Coronary artery (tissue), 2 donors: ENCODE measurements around the gene DOC2B.
"Not testable (repeated sequence)": the region's sequence is repeated elsewhere in the genome, so short reads cannot be mapped to it uniquely, and the experiment has no call there.

Source experiments
- DNase-seq: peaks from one replicate; pipeline ENCODE4 v3.0.0-alpha.2; 2017; ENCODE audit warnings: low spot score
- H3K27ac ChIP-seq, 2 donors: fragments of 200-600 bp; sonication (generic); one replicate each; pipeline ENCODE4 v1.5.1; 2016 to 2019
- H3K4me3 ChIP-seq: fragments of 200-600 bp; sonication (generic); 2 replicates; pipeline ENCODE4 v1.5.1; 2016; ENCODE audit warnings: mild to moderate bottlenecking, moderate library complexity
- TF ChIP-seq, protein P1 (sequence below): fragments of 200-600 bp; sonication (generic); IDR thresholded peaks from one replicate; pipeline ENCODE4 v1.5.1; 2019; ENCODE audit warnings: antibody characterized with exemption

DOC2B gene

DNA sequence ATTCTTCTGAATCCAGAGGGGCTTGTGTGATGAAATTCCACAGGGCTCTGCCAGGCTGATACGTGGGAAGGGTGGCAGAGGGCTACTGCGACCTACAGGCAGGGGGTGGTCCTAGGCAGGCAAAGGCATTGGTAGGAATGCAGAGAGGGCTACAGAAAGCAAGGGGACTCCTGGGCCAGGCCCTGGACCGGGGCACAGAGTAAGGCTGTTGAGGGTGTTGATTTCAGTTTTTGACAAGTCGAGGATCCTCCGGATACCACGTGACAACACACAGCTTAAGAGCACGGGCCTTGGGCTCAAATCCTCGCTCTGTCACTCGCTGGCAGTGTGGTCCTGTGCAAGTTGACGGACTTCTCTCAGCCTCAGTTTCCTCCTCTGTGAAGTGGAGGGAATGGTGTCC is 19.1 kb upstream of the DOC2B start:
- H3K4me3 ChIP-seq, result no peak overlapping the region
- DNase-seq, result no peak
- TF ChIP-seq, protein P1, sequence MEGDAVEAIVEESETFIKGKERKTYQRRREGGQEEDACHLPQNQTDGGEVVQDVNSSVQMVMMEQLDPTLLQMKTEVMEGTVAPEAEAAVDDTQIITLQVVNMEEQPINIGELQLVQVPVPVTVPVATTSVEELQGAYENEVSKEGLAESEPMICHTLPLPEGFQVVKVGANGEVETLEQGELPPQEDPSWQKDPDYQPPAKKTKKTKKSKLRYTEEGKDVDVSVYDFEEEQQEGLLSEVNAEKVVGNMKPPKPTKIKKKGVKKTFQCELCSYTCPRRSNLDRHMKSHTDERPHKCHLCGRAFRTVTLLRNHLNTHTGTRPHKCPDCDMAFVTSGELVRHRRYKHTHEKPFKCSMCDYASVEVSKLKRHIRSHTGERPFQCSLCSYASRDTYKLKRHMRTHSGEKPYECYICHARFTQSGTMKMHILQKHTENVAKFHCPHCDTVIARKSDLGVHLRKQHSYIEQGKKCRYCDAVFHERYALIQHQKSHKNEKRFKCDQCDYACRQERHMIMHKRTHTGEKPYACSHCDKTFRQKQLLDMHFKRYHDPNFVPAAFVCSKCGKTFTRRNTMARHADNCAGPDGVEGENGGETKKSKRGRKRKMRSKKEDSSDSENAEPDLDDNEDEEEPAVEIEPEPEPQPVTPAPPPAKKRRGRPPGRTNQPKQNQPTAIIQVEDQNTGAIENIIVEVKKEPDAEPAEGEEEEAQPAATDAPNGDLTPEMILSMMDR, result no peak
- no peak overlapping the region for H3K27ac ChIP-seq

DNA sequence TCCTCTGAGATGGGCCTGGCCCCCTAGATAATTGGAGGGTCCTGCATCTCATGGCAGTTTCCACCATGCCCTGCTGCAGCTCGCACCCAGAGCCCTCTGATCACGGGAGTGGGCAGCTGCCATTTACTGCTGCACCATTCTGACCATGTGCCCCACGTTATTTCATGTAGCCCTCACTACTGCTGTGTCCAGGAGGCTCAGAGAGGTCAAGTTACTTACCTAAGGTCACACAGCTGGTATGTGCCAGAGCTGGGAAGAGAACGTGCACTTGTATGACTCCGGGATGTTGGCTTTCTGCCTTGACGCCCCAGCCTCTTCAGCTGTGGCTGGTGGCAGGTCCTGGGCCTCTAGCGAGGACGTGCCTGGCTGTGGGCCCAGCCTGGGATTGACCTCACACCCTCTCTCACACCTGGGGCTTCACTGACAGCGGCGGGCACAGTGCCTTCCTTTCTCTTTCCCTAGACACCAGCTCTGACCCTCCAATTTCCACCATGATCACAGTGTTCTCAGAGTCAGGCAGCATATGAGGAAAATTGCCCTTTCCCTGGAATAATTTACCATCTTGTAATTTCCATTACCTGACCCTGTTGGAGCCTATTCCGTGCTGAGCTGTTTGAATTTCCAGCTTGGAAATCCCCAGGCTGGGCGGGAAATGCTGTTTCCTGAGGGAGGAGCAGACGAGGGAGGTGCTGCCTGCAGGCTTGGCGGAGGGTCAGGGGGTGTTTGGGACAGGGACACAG is 18.5 kb upstream of the DOC2B start:
- H3K4me3 ChIP-seq, result peak overlapping the region; percentile 14
- DNase-seq, result no peak
- TF ChIP-seq, protein P1, result no peak
- H3K27ac ChIP-seq, result peak overlapping the region in 1 of 2 donors; percentile 45

DNA sequence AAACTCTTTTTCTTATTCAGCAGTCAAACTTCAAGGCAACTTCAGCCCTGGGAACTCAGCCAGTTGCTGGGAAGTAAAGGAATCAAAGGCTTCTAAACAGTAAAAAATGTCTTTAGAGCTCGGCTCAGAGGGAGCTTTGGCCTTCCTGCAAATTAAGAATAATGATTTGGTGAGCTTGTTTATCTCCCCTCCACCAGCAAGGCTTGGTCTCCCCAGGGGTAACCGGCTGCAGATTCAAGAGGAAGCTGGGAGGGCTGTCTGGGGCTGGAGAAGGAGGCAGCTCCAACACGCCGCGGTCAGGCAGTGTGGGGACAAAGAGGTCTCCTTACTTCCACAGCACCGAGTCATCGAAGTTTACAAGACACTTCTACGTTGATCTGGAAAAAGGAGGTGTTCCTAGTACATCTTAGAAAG is 17.7 kb upstream of the DOC2B start:
- TF ChIP-seq, protein P1, result no peak
- Histone ChIP-seq H3K27ac (no peak overlapping the region), H3K4me3 (no peak overlapping the region)
- DNase-seq, result no peak

DNA sequence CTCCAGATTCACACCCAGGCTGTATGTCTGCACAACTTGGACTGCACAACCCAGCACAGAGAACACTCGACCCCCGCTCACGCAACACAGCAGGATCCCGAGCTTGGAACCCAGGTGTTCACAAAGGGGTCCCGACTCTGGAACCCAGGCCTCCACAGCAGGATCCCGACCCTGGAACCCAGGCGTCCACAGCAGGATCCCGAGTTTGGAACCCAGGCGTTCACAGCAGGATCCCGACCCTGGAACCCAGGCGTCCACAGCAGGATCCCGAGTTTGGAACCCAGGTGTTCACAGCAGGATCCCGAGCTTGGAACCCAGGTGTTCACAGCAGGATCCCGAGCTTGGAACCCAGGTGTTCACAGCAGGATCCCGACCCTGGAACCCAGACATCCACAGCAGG is 16.8 kb upstream of the DOC2B start:
- DNase-seq, H3K4me3 ChIP-seq, H3K27ac ChIP-seq: not testable (repeated sequence)

DNA sequence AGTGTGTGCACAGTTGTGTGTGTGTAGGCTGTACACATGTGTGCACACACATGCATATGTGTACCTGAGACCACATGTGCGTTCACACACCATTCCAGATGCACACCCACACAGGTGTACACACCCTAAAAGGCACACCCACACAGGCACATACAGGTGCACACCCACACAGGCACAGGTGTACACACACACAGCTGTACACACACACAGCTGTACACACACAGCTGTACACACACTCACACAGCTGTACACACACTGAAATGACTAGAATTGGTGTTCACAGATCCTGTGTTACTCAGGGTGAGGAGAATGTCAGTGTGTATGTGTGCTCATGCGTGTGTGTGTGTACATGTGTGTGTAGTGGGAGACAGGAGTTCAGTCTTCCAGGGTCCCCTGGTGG is 15.9 kb upstream of the DOC2B start:
- H3K4me3 ChIP-seq, result no peak overlapping the region
- no peak for DNase-seq
- H3K27ac ChIP-seq, result no peak overlapping the region
- TF ChIP-seq, protein P1, result no peak

DNA sequence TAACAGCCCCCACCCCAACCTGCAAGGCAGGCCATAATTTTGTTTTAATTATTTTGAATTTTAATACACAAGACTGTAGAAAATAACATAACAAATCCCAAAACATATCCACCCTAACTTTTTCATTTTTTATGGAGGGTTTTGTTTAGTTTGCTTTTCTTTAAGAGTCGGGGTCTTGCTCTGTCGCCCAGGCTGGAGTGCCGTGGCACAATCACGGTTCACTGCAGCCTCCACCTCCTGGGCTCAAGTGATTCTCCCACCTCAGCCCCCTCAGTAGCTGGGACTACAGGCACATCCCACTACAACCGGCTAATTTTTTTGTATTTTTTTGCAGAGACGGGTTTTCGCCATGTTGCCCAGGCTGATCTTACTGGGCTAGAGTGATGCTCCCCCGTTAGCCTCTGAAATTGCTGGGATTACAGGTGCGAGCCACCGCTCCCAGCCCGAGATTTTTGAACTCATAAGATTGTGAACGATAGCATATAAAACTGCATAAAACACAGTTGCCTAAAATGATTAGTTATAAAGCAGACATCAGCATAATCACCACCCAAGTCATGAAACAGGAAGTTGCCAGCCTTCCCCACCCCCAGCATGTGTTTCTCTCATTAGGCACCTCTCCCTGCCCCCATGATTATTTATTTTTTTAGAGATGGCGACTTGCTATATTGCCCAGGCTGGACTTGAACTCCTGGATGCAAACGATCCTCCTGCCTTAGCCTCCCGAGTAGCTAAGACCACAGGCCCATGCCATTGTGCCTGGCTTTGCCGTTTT is 13.6 kb upstream of the DOC2B start:
- H3K27ac ChIP-seq, result no peak overlapping the region
- DNase-seq, result no peak
- H3K4me3 ChIP-seq, result no peak overlapping the region
- TF ChIP-seq, protein P1, result no peak

DNA sequence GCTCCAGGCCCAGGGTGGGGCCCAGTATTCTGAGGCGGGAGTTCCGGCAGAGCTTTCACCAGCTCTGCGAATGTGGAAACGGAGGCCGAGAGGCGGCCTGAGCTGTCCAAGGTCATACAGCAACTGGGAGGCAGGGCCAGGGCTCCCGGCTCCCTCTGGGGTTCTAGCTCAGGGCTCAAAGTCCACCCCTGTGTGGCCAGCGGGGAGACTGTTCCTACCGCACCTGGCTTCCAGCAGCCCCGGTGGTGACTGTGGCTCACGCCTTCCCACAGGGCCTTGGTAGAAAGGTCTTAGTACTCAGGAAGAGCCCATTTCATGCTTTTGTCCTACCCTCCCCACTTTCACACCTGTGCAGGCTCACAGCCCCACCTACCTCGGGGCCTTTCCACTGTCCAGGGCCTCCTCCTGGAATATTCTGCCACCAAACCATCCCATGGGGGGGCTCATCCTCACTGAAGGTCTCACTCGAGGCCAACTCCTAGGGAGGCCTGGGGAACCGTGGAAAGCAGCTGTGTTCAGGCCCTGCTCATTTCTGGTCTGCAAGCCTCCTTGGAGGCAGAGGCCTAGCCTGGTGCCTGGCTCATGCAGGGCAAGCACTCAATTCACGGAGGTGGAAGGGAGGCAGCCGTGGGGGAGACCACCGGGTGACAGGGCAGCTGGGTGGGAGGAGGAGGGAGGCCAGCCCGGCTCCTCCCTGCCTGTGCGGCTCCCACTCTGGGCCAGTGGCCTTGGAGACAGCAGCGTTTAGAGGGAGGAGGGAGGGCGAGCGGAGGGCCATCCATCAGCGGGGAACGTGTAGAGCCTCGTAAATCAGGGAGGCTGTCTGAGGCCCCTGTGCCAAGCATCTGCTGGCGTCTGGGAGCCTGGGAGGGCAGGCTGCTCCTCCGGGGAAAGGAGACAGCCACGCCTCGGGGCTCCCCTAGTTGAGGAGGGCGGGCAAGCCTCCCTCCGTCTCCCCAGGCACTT is 12.7 kb upstream of the DOC2B start:
- DNase-seq, result no peak
- TF ChIP-seq, protein P1, result no peak
- Histone ChIP-seq H3K27ac (no peak overlapping the region), H3K4me3 (no peak overlapping the region)
